ENCODE data around the gene MNS1. TPM values are rescaled to one million over a fixed set of nuclear protein-coding genes. Genes with fewer than 3 reads are reported as not detected.

The MNS1 gene
- total RNA-seq, 1 experiment from 2014 or later = 1.9 TPM

- TF ChIP-seq REST (IDR thresholded peaks at IDR 0.05; ENCODE audit: low read depth) (no peak), RAD21 (IDR thresholded peaks at IDR 0.05; ENCODE audit: low read depth) (no peak), POLR2AphosphoS5 (IDR thresholded peaks at IDR 0.05; ENCODE audit: low read depth, low read length) (no peak), SIN3A (IDR thresholded peaks at IDR 0.05; ENCODE audit: low read depth) (no peak), POLR2A (IDR thresholded peaks at IDR 0.05; ENCODE audit: borderline replicate concordance, extremely low read depth, insufficient read depth, insufficient read length) (no peak), ZBTB33 (IDR thresholded peaks at IDR 0.05; ENCODE audit: extremely low read depth, insufficient replicate concordance, low read length) (no peak), TCF7L2 (IDR thresholded peaks at IDR 0.05; ENCODE audit: borderline replicate concordance, extremely low read depth, insufficient read depth, insufficient read length) (no peak), EZH2phosphoT487 (IDR thresholded peaks at IDR 0.05; ENCODE audit: borderline replicate concordance) (no peak), ZFX (IDR thresholded peaks at IDR 0.05) (no peak), EGR1 (IDR thresholded peaks at IDR 0.05; ENCODE audit: low read depth) (no peak), ATF3 (IDR thresholded peaks at IDR 0.05) (no peak), JUND (IDR thresholded peaks at IDR 0.05) (no peak), YY1 (IDR thresholded peaks at IDR 0.05; ENCODE audit: extremely low read depth, insufficient replicate concordance, low read depth, low read length) (no peak)
- DNase-seq (ENCODE audit: low read depth, low spot score) (no peak), ATAC-seq (no peak)
- Histone ChIP-seq H3K36me3 (ENCODE audit: control insufficient read depth in 1 of 2, insufficient read depth in 2 of 2, low read length in 2 of 2) (no peaks in the 10 kb centered on the region), H2AFZ (ENCODE audit: low read depth, low read length, poor library complexity, severe bottlenecking) (no peak overlapping the region), H3K27me3 (ENCODE audit: insufficient read depth, low read length) (no peaks in the 10 kb centered on the region), H3K27ac (ENCODE audit: low read depth, low read length) (no peak overlapping the region), H3K9ac (ENCODE audit: low read length) (no peak overlapping the region), H3K9me3 (ENCODE audit: control insufficient read depth in 1 of 2, insufficient read depth in 1 of 2, low read depth in 1 of 2, low read length in 2 of 2) (no peaks in the 10 kb centered on the region), H3K4me2 (ENCODE audit: low read length) (no peak overlapping the region), H3K4me1 (ENCODE audit: control insufficient read depth in 1 of 2, insufficient read depth in 2 of 2, low read length in 2 of 2) (no peaks in the 10 kb centered on the region), H4K20me1 (ENCODE audit: insufficient read depth) (no peaks in the 10 kb centered on the region), H3K79me2 (ENCODE audit: insufficient read depth, low read length) (no peaks in the 10 kb centered on the region), H3K4me3 (replicated peaks in 1 of 2; ENCODE audit: low read depth in 1 of 2, low read length in 2 of 2) (no peak overlapping the region), H3K9me2 (ENCODE audit: insufficient read depth) (no peaks in the 10 kb centered on the region)
- ChIA-PET CTCF (no interaction called here), RAD21 (ENCODE audit: low non-redundant PET in 1 of 2, low total read pairs in 2 of 2, uncharacterized antibody in 2 of 2, unreplicated experiment in 2 of 2) (no interaction called here), POLR2A (no interaction called here)
- intact Hi-C loops (cut with micrococcal nuclease) = no loop called here
- no TSS peak for BruUV-seq (replicated peaks)
Measured at GRCh38 chr15:56473017-56473416, 8.1 kb upstream of the MNS1 start.

Measured in HCT116 (cell line).